Natural killer cell (primary cell): ENCODE measurements around the gene RAG1. TPM values are rescaled to one million over a fixed set of nuclear protein-coding genes. Genes with fewer than 3 reads are reported as not detected.
A peak's percentile ranks its signal among the peaks of the same experiment; 100 is the strongest.

Experiments
- ATAC-seq, 3 donors: fragments of 150-1000 bp in 2 of 3; fragments of 200-7000 bp in 1 of 3; cut with Tn5 transposase; 1 replicate in 1 of 3; 2 replicates in 2 of 3; pipeline ENCODE4 v1.10.0; 2021; ENCODE audit warnings: mild to moderate bottlenecking in 2 of 3, moderate library complexity in 2 of 3
- DNase-seq, 2 donors: peaks; one replicate each; pipeline versions ENCODE4 v3.0.0 to v3.0.0-alpha.2; 2013 to 2021; ENCODE audit warnings: mixed read lengths in 1 of 2
- H3K27ac ChIP-seq: one replicate; pipeline ENCODE4 v1.5.1; 2013; ENCODE audit warnings: mild to moderate bottlenecking, low read length
- H3K27me3 ChIP-seq: one replicate; pipeline ENCODE4 v1.6.1; 2013; ENCODE audit warnings: low read length; ENCODE audit not compliant: control insufficient read depth, insufficient read depth
- H3K36me3 ChIP-seq: one replicate; pipeline ENCODE4 v1.6.1; 2013; ENCODE audit warnings: low read length; ENCODE audit not compliant: control insufficient read depth, insufficient read depth
- H3K4me1 ChIP-seq: one replicate; pipeline ENCODE4 v1.6.1; 2013; ENCODE audit warnings: low read length; ENCODE audit not compliant: control insufficient read depth, insufficient read depth
- H3K4me3 ChIP-seq: one replicate; pipeline ENCODE4 v1.5.1; 2013; ENCODE audit warnings: low read length
- H3K9me3 ChIP-seq: one replicate; pipeline ENCODE4 v1.6.1; 2013; ENCODE audit warnings: low read length; ENCODE audit not compliant: control insufficient read depth, insufficient read depth
- H3K27ac Mint-ChIP-seq, 2 donors: one replicate each; pipeline ENCODE4 v1.8.0; 2022; ENCODE audit warnings: mild to moderate bottlenecking in 2 of 2, mixed read lengths in 2 of 2, moderate library complexity in 1 of 2
- H3K27me3 Mint-ChIP-seq, 2 donors: one replicate each; pipeline ENCODE4 v1.8.0; 2022; ENCODE audit warnings: low read depth in 2 of 2, mixed read lengths in 2 of 2
- H3K36me3 Mint-ChIP-seq: one replicate; pipeline ENCODE4 v1.8.0; 2022; ENCODE audit warnings: mixed read lengths
- H3K4me1 Mint-ChIP-seq, 2 donors: one replicate each; pipeline ENCODE4 v1.8.0; 2022; ENCODE audit warnings: mixed read lengths in 2 of 2
- H3K4me3 Mint-ChIP-seq: one replicate; pipeline ENCODE4 v1.8.0; 2022; ENCODE audit warnings: mild to moderate bottlenecking, moderate library complexity, mixed read lengths
- H3K9me3 Mint-ChIP-seq, 2 donors: one replicate each; pipeline ENCODE4 v1.8.0; 2022; ENCODE audit warnings: mixed read lengths in 2 of 2
- WGBS: methylation state at CpG from one replicate; pipeline ENCODE4 v1.1.7; 2013; ENCODE audit warnings: missing lambda C conversion rate; ENCODE audit not compliant: insufficient coverage; 5-methylcytosine and 5-hydroxymethylcytosine counted together
- intact Hi-C: fragments of 100-400 bp; cut with micrococcal nuclease; formaldehyde crosslinking; loops from one replicate; pipeline ENCODE4 v1.14.2; 2022
- total RNA-seq, 4 donors: library from RNA; stranded (reverse); fragments of 120-200 nt in 1 of 4; gene quantifications; one replicate each; pipeline versions ENCODE4 v1.2.3 to v1.2.4, GENCODE V29; 2013 to 2022
- TF ChIP-seq, protein P1 (sequence below): fragments of 200-600 bp; IDR thresholded peaks from one replicate; pipeline ENCODE4 v1.8.0; 2022; ENCODE audit warnings: antibody characterized with exemption

The RAG1 gene
- total RNA-seq, 3 donors from 2014 or later (not counting 1 experiment from before 2014, with no cell fraction given) = 0.96 to 2.1 (median 1.4) TPM

GRCh38 chr11:36565031-36565610 is 2.7 kb upstream of the RAG1 start:
- H3K27me3 Mint-ChIP-seq = peaks cover 11 to 16% of the 10 kb centered on the region in 2 donors
- no peaks in the 10 kb centered on the region for H3K9me3 Mint-ChIP-seq
- ATAC-seq (no peak), DNase-seq (no peak)
- no peaks in the 10 kb centered on the region for H3K36me3 Mint-ChIP-seq
- intact Hi-C loops = no loop called here
- TF ChIP-seq, protein P1, sequence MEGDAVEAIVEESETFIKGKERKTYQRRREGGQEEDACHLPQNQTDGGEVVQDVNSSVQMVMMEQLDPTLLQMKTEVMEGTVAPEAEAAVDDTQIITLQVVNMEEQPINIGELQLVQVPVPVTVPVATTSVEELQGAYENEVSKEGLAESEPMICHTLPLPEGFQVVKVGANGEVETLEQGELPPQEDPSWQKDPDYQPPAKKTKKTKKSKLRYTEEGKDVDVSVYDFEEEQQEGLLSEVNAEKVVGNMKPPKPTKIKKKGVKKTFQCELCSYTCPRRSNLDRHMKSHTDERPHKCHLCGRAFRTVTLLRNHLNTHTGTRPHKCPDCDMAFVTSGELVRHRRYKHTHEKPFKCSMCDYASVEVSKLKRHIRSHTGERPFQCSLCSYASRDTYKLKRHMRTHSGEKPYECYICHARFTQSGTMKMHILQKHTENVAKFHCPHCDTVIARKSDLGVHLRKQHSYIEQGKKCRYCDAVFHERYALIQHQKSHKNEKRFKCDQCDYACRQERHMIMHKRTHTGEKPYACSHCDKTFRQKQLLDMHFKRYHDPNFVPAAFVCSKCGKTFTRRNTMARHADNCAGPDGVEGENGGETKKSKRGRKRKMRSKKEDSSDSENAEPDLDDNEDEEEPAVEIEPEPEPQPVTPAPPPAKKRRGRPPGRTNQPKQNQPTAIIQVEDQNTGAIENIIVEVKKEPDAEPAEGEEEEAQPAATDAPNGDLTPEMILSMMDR = no peak
- H3K27ac Mint-ChIP-seq = no peak overlapping the region
- no peak overlapping the region for H3K4me3 ChIP-seq
- no peaks in the 10 kb centered on the region for H3K9me3 ChIP-seq
- H3K4me3 Mint-ChIP-seq = peak overlapping the region; percentile 91
- H3K4me1 Mint-ChIP-seq = peaks cover 22 to 23% of the 10 kb centered on the region in 2 donors
- 81% methylated on average over 6 of the region's 6 CpGs for WGBS
- H3K27ac ChIP-seq = no peak overlapping the region
- H3K27me3 ChIP-seq = peaks cover 2% of the 10 kb centered on the region
- H3K4me1 ChIP-seq = peaks cover 9% of the 10 kb centered on the region
- H3K36me3 ChIP-seq = no peaks in the 10 kb centered on the region

DNA sequence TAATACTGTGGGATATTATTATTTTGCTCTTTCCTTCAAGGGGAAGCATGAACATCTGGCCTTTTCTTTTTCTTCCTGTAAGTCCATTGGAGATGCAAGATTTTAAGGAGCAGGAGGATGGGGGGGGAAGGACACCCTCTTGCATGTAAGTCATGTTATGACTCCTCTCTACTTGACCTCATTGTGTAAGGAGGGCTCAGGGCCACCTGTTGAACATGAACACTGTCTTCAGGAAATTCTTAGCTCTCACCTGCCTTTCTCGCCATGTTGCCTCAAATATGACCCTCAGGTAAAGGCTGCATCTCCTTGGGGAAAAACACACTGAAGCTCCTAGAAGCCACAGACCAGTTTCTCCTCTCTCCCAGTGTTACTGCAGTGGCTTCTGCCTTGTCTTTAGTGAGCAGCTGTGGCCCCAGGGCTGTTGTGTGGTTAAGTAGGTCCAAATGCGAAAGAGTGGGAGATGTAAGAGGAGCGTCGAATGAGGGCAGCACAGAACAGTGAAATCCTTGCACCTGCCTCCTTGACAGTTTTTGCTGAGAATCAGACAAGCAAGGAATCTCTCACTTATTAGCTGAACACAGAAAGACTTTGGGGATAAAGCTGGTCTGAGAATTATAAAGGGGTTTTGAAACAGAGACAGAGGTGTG is 1.3 kb upstream of the RAG1 start:
- H3K27me3 Mint-ChIP-seq = peaks cover 16 to 20% of the 10 kb centered on the region in 2 donors
- H3K27ac Mint-ChIP-seq = no peak overlapping the region
- no peak overlapping the region for H3K27ac ChIP-seq
- DNase-seq (no peak), ATAC-seq (no peak)
- no peaks in the 10 kb centered on the region for H3K36me3 Mint-ChIP-seq
- peaks cover 12 to 14% of the 10 kb centered on the region in 2 donors for H3K4me1 Mint-ChIP-seq
- no peaks in the 10 kb centered on the region for H3K36me3 ChIP-seq
- 69% methylated on average over 4 of the region's 4 CpGs for WGBS
- peaks cover 4% of the 10 kb centered on the region for H3K4me1 ChIP-seq
- TF ChIP-seq, protein P1 = no peak
- H3K4me3 Mint-ChIP-seq = no peak overlapping the region
- peaks cover 2% of the 10 kb centered on the region for H3K27me3 ChIP-seq
- no peaks in the 10 kb centered on the region for H3K9me3 Mint-ChIP-seq
- no peak overlapping the region for H3K4me3 ChIP-seq
- intact Hi-C loops = no loop called here
- H3K9me3 ChIP-seq = no peaks in the 10 kb centered on the region

DNA sequence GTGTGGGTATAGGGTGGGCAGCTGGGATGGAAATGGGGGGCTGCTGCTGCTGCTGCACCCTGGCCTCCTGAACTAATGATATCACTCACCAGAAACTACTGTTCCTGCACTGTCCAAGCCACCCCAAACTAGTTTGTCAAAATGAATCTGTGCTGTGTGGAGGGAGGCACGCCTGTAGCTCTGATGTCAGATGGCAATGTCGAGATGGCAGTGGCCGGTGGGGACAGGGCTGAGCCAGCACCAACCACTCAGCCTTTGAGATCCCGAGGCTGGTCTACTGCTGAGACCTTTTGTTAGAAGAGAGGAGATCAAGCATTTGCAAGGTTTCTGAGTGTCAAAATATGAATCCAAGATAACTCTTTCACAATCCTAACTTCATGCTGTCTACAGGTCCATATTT is 1.3 kb downstream of the RAG1 start:
- peaks cover 16 to 20% of the 10 kb centered on the region in 2 donors for H3K27me3 Mint-ChIP-seq

More for the DNA sequence above, 1.3 kb downstream of the RAG1 start:
- 68% methylated on average over 4 of the region's 4 CpGs for WGBS
- Mint-ChIP-seq H3K4me1 (peaks cover 10 to 13% of the 10 kb centered on the region in 2 donors), H3K4me3 (no peak overlapping the region), H3K27ac (no peak overlapping the region), H3K36me3 (no peaks in the 10 kb centered on the region), H3K9me3 (no peaks in the 10 kb centered on the region)
- Histone ChIP-seq H3K4me3 (no peak overlapping the region), H3K36me3 (peaks cover 1% of the 10 kb centered on the region), H3K27me3 (peaks cover 2% of the 10 kb centered on the region), H3K9me3 (no peaks in the 10 kb centered on the region), H3K27ac (no peak overlapping the region), H3K4me1 (peaks cover 4% of the 10 kb centered on the region)
- TF ChIP-seq, protein P1 = no peak
- no peak for DNase-seq
- intact Hi-C loops = no loop called here
- ATAC-seq = no peak
